GM19463 (cell line): Measurements from ENCODE around the gene GMDS.

Experiments
- ATAC-seq: cut with Tn5 transposase; IDR thresholded peaks from one replicate; pipeline ENCODE4 v1.9.1; 2021; ENCODE audit warnings: mild to moderate bottlenecking, moderate library complexity; ENCODE audit not compliant: unreplicated experiment

Gene GMDS

DNA sequence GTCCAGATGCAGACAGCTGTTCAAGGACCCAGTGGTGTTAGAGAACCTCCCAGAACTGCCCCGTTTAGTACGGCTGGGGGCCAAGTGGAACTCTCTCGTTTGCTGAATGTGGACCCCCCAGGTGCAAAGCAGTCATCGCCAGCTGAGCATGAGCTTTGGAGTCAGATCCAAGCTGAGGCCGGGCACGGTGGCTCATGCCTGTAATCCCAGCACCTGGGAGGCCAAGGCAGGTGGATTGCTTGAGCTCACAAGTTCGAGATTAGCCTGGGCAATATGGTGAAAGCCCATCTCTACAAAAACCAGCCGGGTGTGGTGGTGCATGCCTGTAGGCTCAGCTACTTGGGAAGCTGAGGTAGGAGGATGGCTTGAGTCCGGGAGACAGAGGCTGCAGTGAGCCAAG lies 606.0 kb downstream of the GMDS start:
- no peak for ATAC-seq

DNA sequence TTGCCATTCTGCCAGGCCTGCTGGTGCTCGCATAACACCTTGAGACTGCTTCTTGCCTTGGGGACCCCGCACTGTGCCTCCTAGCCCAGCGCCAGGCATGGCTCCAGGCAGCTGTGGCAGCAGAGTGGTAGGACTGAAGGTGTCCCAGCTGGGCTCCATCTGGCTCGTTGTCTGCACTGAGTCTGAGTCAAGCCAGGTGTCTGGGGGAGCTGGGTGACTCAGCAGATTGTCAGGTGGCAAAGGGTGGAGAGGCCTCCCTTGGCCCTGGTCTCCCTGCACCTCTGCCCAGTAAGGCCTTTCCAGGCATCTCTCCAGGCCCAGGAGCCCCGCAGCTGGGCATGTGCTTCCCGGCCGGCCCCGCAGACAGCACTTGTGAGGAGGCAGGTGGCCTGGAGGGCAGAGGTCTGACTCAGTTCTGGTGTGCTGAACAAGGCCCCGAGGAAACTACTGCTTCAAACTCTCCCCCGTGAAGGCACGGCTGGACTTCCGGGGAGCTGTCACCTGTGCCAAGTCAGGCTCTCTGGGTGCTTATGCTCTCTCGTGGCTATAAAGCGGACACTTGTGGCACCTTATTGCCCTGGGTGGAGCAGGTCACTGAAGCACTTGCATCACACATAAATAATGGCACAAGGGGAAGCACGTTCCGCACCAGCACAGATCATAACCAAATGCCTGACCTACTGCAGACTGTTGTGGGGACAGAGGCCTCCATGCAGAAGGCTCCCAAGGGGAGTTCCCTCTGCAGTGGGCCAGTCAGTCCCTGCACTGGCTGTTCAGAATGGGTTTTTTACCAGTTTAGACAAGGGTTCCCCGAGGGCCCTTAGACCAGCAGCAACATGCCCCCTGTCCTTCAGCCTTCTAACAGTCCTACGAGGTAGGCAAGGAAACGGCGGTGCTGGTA lies 608.2 kb downstream of the GMDS start:
- peak; percentile 48 for ATAC-seq

DNA sequence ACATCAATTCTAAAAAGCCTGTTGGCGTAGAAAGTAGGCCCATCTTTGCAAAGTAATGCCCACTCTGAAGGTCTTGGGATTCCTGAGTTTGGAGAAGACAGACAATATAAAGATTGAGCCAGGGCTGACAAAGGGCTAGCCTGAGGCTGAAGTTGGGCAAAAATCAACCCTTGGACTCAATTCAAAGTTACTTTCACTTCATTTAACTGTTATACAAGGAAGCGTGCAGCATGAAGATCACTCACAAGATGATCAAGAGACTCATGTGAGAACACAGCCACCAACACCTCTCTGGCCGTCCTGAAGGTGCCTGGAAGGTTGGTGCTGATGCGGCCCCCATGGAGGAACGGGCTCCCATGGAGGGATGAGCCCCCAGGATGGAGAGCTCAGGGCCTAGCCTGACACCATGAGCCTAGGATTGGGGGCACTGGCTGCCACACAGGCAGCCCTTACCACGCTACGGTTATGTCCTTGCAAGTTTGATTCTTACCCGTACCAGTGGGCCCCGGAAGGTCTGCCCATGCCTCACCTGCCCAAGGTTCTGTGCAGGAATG lies 609.1 kb downstream of the GMDS start:
- no peak for ATAC-seq

DNA sequence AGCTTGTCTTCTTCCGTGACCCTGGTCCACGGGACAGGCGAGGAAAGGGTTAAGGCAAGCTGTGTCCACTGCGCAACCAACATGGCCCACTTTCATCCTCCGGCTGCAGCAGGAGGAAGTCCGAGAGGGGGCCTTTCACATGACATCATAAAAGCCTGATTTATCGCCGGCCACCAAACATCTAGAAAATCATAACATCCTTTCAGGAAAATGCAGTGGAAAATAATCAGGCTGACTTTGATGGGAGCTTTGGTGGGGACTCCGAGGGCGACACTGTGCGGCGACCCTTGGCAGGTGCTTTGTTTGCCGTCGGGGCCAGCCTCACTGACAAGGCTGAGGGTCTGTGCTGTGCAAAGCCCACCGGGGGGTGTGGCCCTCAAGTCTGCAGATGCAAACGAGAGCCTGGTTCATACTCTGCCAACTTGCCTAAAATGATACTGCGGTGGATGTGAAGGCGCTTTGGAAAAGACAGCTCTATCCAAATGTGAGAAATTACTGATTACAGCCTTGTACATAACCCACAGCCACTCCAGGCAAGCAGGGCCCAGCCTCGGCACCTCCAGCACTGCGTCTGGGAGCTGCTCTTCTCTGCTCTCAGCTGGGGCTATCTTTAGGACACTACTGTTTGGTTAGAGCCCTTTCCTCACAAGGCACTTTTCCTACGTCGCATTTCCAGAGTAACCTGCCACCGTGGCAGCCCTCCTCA lies 609.9 kb downstream of the GMDS start:
- no peak for ATAC-seq

DNA sequence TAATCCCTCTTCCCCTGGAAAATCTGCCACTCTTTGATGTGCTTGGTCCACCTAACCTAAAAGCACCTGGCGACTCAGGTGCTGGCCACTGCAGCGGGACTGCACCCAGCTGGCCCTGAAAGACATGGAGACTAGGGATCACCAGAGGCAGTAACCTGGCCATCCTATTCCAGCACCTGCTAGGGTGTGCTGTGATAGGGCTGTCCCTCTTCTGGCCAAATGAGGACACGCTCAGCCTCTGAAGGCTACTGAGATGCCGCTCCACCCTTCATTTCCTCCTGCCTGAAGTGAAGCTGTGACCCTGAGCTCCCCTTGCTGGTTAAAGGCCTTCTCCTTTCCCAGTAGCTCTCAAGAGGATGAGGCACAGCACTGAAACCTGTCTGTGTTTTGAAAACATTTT lies 611.3 kb downstream of the GMDS start:
- ATAC-seq: no peak

DNA sequence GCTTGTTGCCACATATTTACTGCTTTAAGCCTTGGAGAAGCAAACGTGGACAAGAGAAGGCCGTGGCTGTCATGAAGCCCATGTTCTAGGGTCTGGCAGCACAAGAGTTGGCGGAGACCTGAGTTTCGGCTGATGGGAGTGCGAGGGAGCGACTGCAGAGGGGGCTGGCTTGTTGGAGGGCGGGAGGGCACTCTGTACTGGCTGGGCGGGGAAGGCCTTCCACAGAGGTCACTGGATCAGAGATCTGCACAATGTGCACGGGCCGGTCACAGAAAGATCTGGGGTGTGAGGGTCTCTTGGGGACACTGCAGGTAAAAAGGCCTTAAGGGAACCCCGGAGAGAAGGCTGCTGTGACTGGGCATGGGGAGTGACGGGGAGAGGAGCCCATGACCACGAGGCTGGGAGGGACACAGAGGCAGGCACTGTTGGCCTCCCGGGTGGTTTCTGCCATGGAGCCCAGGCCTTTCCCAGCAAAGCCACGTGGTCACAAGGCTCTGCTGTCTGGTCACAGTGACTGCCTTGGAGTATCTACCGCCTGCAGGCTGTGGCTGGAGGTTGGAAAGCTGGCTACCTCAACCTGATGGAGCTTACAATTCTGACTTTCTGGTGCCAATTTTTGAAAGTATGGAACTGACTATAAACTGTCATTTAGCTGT lies 611.9 kb downstream of the GMDS start:
- no peak for ATAC-seq

DNA sequence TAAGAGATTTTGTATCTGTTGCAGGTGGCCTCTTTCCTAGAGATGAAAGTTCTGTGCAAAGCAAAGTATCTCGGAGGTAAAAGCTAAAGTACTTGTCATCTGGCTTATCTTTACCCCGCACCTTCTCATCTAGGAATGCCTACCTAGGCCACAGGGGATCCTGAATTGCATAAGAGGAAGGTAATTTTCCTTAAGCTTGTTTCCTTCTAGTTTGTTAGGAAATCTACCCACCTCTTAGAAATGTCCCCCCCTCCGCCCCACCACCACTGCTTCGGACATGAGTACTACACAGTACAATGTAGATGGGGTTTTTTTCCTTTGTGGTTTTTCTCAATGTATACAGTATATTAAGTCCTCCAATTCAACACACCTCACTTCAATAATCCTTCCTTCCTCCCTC lies 614.2 kb downstream of the GMDS start:
- no peak for ATAC-seq

DNA sequence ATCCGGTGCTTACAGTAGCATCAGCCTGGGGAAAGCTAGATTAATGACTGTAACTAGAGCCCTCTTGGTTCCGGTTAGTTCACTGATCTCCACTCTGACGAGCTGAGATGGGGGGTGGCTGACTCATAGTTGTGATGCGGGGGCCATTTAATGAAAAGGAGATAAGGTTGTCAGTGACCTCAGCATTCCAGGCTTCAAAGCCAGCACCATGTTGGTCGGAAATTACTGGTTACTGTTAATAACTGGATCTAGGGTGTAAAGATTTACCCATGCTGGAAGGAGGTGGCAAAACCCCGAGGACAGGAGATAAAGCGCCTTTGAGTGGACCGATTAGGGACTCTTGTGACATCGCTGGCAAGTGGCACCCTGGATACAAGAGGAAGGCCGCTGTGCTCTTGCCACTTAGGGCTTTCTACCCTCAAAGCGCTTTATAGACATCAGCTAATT lies 614.6 kb downstream of the GMDS start:
- ATAC-seq: no peak

DNA sequence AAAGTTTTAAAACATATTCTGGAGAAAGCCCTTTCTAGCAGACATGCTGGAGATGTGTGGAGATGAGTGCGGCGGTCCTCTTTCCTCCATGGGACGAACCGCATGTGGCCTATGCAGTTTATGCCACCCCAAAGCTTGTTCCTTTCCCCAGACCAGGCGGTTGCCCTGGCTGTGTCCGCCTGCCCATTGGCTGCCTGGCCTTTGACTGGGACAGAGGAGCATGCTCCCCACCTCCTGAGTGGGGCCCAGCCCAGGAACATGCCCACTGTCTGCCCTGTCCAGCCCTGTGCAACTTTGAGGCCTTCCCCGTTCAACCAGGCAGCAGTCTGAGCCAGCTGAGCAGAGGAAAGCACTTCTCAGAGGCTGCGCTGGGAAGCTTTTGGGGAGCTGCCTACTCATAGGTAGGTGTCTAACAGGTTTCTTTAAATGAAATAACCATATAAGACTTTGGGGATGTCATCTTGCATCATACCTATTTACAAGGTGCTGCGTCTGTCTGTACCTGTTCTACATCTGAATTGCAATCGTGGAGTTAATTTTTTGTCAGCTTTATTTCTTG lies 615.1 kb downstream of the GMDS start:
- no peak for ATAC-seq

DNA sequence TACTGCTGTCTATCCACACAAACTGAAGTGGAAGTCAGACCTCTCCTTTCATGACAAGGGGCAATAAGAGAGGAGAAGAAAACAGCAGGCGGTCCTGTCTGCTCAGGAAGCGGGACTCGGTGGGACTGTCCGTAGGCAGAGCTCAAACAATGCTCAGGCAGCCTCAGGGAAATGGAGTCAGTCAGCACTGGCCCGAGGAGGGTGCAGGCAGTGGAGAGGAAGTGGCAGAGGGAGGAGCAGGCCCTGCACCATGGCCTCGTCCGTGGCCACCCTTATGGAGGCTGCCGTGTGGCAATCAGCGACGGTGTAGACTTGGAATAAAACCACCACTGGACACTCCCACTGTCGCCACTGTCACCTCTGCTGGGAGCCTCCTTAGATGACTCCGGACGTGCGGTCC lies 616.1 kb downstream of the GMDS start:
- ATAC-seq: no peak

DNA sequence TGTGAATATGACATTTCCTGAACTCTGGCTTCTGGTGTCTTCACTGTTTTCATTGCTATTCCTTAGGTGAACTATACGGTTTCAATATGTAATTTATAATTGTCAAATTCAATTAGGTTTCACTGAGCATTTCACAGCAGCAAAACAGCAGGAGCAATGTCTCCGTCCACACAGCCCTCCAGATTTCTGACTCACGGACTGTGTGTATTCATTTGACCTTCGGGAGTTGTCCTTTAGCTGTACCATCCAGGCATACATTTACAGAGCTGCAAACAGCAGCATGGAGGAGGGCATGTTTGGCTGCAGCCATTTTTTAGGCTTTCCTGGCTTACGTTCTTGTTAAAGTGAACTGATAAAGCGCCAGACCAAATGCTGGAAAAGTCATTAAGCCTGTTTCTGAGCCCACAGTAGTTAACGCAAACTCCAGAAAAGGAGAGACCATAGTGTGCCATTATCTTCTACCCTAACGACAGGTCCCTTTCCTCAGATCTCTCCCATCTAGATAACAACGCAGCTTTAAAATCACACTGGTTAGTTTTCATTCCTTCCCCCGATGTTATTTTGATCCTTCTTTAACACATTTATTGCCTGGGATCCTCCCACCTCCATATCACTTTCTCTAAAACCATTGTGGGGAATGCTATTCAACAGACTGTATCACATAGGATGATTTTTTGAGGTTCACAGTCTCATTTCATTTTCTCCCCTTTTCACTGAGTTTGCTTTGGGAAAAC lies 617.4 kb downstream of the GMDS start:
- no peak for ATAC-seq

DNA sequence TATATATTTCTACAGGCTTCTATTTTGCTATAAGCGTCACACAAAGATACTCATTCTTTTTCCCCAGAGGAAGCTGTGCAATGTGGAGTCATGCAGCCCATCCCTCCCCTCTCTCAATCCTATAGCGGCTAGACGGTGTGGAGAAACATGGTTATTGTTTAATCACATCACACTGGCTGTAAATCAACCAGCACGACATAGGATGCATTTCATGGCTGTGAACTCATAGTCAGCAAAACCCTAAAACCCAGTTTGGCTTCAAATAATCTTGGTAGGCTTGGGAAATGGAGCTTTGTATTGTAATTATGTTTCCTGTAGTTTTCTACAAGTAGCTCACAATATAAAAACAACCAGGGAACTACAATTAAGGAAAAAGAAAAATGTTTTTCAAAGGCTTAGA lies 618.9 kb downstream of the GMDS start:
- no peak for ATAC-seq

DNA sequence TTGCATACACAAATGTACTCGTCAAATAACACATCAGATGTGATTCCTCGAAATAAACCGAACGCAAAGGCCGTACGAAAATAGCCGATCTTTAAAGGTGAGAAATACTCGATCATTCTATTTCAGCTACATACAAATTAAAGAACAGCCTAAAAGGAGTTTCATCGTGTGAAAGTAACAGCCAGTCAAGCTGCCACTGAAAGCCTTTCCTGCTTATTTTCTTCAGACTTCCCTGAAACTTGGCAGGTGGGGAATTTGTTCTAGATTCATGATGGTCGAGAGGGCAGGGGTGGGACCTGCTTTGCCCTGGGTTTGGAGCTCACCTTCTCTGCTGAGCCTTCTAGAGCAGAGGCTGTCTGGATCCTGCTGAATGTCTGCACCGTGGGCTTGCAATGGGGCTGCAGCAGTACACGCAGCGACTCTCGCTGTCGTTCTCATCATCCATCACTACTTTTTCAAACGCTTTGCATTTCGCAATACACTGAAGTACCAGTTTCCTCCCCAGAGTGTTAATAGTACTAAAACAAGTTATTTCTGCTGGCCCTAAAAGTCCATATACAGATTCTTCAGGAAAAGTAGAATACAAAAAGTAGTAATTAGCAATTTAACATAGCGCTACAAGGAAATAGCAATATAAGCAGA lies 619.5 kb downstream of the GMDS start:
- ATAC-seq: no peak

DNA sequence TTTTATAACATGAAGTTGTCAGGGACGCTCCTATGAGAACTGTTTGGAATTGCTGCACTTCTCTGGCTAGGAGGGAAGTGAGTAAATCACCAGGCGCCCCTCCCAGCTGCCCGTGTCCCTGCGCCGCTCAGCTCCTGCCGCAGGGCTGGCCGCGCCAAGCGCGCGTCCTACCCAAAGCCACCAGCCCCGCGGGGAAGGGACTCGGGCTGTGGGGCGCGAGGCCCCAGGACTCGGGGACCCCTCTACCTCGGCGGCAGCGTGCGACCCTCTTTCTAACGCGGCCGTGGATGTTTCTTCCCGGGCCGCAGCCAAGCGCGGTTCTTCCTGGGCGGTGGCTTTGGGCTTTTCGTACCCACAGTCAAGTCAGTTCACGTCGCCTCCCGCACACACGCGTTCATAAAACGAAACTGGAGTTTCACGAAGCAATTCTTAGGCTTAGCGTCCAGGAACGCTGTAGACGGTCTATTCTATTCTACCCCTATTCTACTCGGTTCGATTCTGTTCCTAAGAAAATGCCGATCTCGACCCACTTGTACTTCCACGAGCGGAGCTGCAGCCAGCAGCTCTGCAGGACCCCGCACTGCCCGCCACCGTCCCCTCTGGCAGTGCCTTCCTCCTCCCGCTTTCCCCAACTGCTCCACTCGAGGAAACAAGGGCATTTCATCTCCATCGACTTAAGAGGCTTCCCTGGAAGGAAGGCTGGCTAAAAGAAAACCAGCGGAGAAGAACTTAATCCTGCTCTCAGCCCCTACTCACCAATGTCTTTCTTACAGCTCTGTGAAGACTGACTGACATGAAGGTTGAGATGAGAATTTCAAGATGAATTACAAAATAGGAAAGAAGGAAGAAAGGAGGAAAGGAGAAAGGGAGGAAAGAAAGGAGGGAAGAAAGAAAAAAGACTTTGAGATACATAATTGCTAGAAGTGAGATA lies 620.3 kb downstream of the GMDS start:
- ATAC-seq: peak; percentile 14

DNA sequence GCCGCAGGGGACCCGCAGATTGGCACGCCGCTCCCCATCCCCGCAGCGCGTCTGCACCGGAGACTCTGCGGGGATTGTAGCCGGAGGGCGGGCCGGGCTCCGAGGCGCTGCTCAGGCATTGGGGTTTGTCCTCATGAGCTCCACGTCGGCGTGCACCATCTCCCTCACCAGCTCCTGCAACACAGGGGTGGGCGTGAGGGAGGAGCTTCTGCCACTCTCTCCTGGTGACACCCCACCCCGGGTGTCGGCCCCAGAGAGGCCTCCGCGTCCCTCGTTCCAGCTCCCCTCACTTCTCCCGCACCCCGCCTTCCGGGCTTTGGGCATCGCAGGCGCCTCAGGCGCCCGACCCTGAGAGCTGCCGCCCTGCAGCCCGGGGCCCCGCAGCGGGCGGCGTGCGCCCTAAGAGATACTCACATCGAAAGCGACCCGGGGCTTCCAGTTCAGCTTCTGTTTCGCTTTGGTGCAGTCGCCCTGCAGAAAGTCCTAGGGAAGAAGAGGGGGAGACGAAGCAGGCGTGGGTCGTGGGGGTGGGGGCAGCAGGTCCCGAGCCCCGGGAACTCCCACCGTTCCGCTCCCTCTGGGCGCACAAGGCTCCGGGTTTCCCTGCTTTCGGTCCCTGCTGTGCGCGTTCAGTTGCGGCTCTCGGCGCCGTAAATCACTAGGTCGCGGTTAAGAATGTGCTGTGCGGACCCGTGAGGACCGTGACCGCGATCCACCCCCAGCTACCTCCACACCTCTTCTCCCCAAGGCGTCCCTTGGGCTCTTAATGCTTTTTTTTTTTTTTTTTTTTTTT lies 621.2 kb downstream of the GMDS start:
- peak; percentile 44 for ATAC-seq

DNA sequence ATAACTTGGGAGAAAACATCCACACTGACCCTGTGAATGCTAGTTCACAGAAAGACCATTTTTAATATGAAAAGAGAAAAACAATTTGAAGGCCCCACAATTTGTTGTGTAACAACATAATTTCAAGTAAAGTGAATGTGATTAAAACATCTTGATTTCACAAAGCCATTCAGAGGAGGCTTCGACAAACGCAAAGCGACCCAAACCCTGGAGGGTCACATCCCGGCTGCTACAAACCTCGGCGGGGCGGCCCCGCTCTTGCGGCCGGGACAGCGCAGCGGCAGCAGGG lies 621.7 kb downstream of the GMDS start:
- ATAC-seq: no peak

DNA sequence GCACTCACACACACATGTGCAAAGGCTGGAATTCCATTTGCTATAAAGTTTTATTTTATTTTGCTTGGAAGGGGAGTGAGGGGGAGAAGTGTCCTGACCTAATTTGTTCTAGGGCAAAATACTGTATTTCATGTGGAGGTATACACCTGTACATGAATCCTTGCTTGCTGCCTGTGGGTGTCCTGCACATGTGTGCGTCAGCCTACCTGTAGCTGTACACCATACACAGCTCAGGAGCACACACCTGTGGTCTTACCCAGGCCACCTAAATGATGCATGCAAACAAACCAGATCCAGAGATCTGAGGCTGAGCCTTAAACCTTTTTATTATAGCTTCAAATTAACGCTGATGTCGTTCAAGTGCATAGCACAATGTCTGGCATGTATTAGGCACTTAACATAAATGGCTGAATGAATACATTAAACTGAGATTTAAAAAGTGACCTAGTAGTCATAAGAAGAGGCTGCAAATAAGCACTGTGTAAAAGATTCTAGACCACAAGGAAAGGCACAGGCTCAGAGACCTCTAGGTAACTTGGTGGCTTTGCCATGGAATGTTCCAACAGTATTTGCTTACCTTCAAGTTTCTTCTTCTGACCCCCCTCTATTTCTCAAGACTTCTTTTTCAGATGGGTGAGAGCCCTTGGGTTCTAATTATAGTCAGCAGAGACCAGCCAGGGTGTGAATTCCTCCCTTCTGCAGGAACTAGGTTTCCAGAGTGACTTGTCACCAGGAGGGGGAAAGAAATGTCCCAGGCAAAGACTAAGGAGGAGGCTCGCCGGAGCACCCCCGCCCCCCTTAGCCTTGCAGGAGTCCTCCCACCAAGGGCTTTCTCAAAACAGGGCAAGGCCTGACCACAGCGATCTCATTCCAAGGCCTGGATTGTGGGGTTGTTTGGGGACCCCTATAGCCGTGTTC lies 622.3 kb downstream of the GMDS start:
- no peak for ATAC-seq
